Measurements from ENCODE around the gene STK32B.

Gene STK32B

GRCh38 chr4:5469861-5470260 lies 418.6 kb downstream of the STK32B start:
- Histone ChIP-seq H3K27ac (no peak overlapping the region), H3K9me3 (no peaks in the 10 kb centered on the region)
- TF ChIP-seq, protein P1, sequence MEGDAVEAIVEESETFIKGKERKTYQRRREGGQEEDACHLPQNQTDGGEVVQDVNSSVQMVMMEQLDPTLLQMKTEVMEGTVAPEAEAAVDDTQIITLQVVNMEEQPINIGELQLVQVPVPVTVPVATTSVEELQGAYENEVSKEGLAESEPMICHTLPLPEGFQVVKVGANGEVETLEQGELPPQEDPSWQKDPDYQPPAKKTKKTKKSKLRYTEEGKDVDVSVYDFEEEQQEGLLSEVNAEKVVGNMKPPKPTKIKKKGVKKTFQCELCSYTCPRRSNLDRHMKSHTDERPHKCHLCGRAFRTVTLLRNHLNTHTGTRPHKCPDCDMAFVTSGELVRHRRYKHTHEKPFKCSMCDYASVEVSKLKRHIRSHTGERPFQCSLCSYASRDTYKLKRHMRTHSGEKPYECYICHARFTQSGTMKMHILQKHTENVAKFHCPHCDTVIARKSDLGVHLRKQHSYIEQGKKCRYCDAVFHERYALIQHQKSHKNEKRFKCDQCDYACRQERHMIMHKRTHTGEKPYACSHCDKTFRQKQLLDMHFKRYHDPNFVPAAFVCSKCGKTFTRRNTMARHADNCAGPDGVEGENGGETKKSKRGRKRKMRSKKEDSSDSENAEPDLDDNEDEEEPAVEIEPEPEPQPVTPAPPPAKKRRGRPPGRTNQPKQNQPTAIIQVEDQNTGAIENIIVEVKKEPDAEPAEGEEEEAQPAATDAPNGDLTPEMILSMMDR (IDR thresholded peaks at IDR 0.05), result no peak

GRCh38 chr4:5470318-5471198 lies 419.3 kb downstream of the STK32B start:
- no peaks in the 10 kb centered on the region for H3K27me3 ChIP-seq
- no peaks in the 10 kb centered on the region for H3K4me1 ChIP-seq (ENCODE audit: control insufficient read depth in 1 of 2, insufficient read depth in 1 of 2, low read depth in 1 of 2, low read length in 1 of 2)
- TF ChIP-seq, protein P1 (IDR thresholded peaks at IDR 0.05), result no peak
- no peak overlapping the region for H3K27ac ChIP-seq
- no peak overlapping the region for H3K4me3 ChIP-seq (ENCODE audit: low read depth in 1 of 2, low read length in 1 of 2)
- no peaks in the 10 kb centered on the region for H3K9me3 ChIP-seq
- no peaks in the 10 kb centered on the region for H3K36me3 ChIP-seq

More at GRCh38 chr4:5469861-5470260, 418.6 kb downstream of the STK32B start:
- H3K27me3 ChIP-seq, result no peaks in the 10 kb centered on the region
- no peaks in the 10 kb centered on the region for H3K36me3 ChIP-seq
- no peak overlapping the region for H3K4me3 ChIP-seq (ENCODE audit: low read depth in 1 of 2, low read length in 1 of 2)
- H3K4me1 ChIP-seq (ENCODE audit: control insufficient read depth in 1 of 2, insufficient read depth in 1 of 2, low read depth in 1 of 2, low read length in 1 of 2), result no peaks in the 10 kb centered on the region

DNA sequence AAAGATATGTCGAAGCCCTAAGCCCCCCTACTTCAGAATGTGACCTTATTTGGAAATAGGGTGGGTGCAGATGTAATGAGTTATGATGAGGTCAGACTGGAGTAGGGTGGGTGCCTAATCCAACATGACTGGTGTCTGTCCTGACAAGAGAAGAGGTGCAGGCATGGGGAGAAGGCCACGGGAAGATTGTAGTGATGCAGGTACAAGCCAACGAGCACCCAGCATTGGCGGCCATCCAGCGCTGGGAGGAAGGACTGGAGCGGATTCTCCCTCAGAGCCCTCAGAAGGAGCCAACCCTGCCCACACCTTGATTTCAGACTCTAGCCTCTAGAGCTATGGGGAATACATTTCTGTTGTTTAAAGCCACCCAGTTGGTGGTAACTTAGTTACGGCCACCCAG lies 419.9 kb downstream of the STK32B start:
- H3K9me3 ChIP-seq, result no peaks in the 10 kb centered on the region
- H3K4me1 ChIP-seq (ENCODE audit: control insufficient read depth in 1 of 2, insufficient read depth in 1 of 2, low read depth in 1 of 2, low read length in 1 of 2), result no peaks in the 10 kb centered on the region
- H3K27ac ChIP-seq, result no peak overlapping the region
- no peaks in the 10 kb centered on the region for H3K36me3 ChIP-seq
- H3K4me3 ChIP-seq (ENCODE audit: low read depth in 1 of 2, low read length in 1 of 2), result no peak overlapping the region
- H3K27me3 ChIP-seq, result no peaks in the 10 kb centered on the region
- TF ChIP-seq, protein P1 (IDR thresholded peaks at IDR 0.05), result no peak

DNA sequence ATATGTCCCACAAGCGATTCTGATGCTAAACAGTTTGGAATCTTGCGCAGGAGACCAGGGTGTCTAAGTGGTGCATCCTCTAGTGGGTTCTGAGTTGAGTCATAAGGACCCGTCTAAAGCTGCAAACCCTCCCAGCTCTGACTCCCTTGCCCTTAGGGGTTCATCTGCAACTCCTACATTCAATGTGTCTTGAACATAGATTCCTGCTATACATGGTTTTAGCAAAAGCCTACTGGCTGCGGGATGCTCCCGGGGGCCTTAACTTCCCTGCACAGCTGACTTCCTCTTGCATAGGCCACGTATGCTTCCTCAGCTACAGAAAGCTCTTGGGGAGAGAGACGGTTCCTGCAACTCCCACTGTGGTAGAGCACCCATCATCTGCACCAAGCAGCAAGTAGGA lies 420.4 kb downstream of the STK32B start:
- no peaks in the 10 kb centered on the region for H3K4me1 ChIP-seq (ENCODE audit: control insufficient read depth in 1 of 2, insufficient read depth in 1 of 2, low read depth in 1 of 2, low read length in 1 of 2)
- H3K27ac ChIP-seq, result no peak overlapping the region
- no peak overlapping the region for H3K4me3 ChIP-seq (ENCODE audit: low read depth in 1 of 2, low read length in 1 of 2)
- H3K36me3 ChIP-seq, result no peaks in the 10 kb centered on the region
- H3K9me3 ChIP-seq, result no peaks in the 10 kb centered on the region
- TF ChIP-seq, protein P1 (IDR thresholded peaks at IDR 0.05), result no peak
- H3K27me3 ChIP-seq, result no peaks in the 10 kb centered on the region

DNA sequence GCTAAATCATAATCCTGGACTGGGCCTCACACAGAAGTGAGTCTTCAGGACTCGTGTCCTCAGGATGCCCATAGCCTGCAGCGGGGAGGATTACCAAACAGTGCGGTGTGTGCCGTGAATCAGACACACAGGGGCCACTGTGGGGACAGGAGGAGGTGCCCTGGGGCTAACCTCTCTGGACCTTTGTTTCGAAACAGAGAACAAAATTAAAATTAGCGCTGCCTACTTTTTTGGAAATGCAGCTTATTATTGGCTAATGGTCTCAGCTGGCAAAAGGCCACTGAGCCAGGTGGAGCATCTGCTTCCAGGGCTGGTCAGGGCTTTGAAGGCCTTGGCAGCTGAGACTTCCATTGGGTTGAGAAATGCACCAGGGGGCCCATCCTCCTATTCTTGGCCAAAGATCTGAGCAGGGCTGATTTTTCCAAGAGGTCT lies 420.9 kb downstream of the STK32B start:
- no peaks in the 10 kb centered on the region for H3K36me3 ChIP-seq
- H3K27ac ChIP-seq, result no peak overlapping the region
- no peaks in the 10 kb centered on the region for H3K4me1 ChIP-seq (ENCODE audit: control insufficient read depth in 1 of 2, insufficient read depth in 1 of 2, low read depth in 1 of 2, low read length in 1 of 2)
- H3K4me3 ChIP-seq (ENCODE audit: low read depth in 1 of 2, low read length in 1 of 2), result no peak overlapping the region
- no peaks in the 10 kb centered on the region for H3K9me3 ChIP-seq
- TF ChIP-seq, protein P1 (IDR thresholded peaks at IDR 0.05), result no peak
- no peaks in the 10 kb centered on the region for H3K27me3 ChIP-seq

Data from neutrophil (primary cell).